Measurements from ENCODE around the gene TPRN. TPM values are rescaled to one million over a fixed set of nuclear protein-coding genes. Genes with fewer than 3 reads are reported as not detected.

Gene TPRN
- total RNA-seq, 1 experiment from 2014 or later: 17.6 TPM

Other genes with a start within 250 kb of the TPRN start
- gene LCN12, start 248.5 kb downstream of the TPRN start, total RNA-seq (2014; rRNA removed; shearing (Covaris generic)): not detected in 2 replicates
- 4.7 TPM in 1 of 2 replicates, not detected in the other for gene PTGDS, start 223.2 kb downstream of the TPRN start, total RNA-seq (2014; rRNA removed; shearing (Covaris generic))
- gene LCNL1, start 217.7 kb downstream of the TPRN start, total RNA-seq (2014; rRNA removed; shearing (Covaris generic)): not detected in 2 replicates
- gene PAXX, start 208.3 kb downstream of the TPRN start, total RNA-seq (2014; rRNA removed; shearing (Covaris generic)): 52.2 and 79.6 TPM in 2 replicates
- 2.1 and 6.2 TPM in 2 replicates for gene CLIC3, start 204.2 kb downstream of the TPRN start, total RNA-seq (2014; rRNA removed; shearing (Covaris generic))
- gene ABCA2, start 172.5 kb downstream of the TPRN start, total RNA-seq (2014; rRNA removed; shearing (Covaris generic)): 8.5 and 12.3 TPM in 2 replicates
- gene FUT7, start 168.7 kb downstream of the TPRN start, total RNA-seq (2014; rRNA removed; shearing (Covaris generic)): not detected in 2 replicates
- gene NPDC1, start 154.6 kb downstream of the TPRN start, total RNA-seq (2014; rRNA removed; shearing (Covaris generic)): 32.0 and 38.4 TPM in 2 replicates
- gene ENTPD2, start 146.7 kb downstream of the TPRN start, total RNA-seq (2014; rRNA removed; shearing (Covaris generic)): not detected in 2 replicates
- gene SAPCD2, start 130.2 kb downstream of the TPRN start, total RNA-seq (2014; rRNA removed; shearing (Covaris generic)): 62.9 and 63.5 TPM in 2 replicates
- 28.9 and 34.7 TPM in 2 replicates for gene UAP1L1, start 123.2 kb downstream of the TPRN start, total RNA-seq (2014; rRNA removed; shearing (Covaris generic))
- gene MAN1B1, start 113.8 kb downstream of the TPRN start, total RNA-seq (2014; rRNA removed; shearing (Covaris generic)): 67.0 and 73.9 TPM in 2 replicates
- 1.2 and 3.0 TPM in 2 replicates for gene DPP7, start 86.0 kb downstream of the TPRN start, total RNA-seq (2014; rRNA removed; shearing (Covaris generic))
- not detected in 2 replicates for gene GRIN1, start 61.6 kb downstream of the TPRN start, total RNA-seq (2014; rRNA removed; shearing (Covaris generic))
- 1.3 TPM in 1 of 2 replicates, not detected in the other for gene LRRC26, start 30.7 kb downstream of the TPRN start, total RNA-seq (2014; rRNA removed; shearing (Covaris generic))
- gene TMEM210, start 28.7 kb downstream of the TPRN start, total RNA-seq (2014; rRNA removed; shearing (Covaris generic)): not detected in 2 replicates
- 58.8 and 63.6 TPM in 2 replicates for gene ANAPC2, start 12.2 kb downstream of the TPRN start, total RNA-seq (2014; rRNA removed; shearing (Covaris generic))
- 95.8 and 122 TPM in 2 replicates for gene SSNA1, start 12.1 kb downstream of the TPRN start, total RNA-seq (2014; rRNA removed; shearing (Covaris generic))
- 45.7 and 57.4 TPM in 2 replicates for gene TMEM203, start 4.9 kb upstream of the TPRN start, total RNA-seq (2014; rRNA removed; shearing (Covaris generic))
- 3.9 and 6.4 TPM in 2 replicates for gene NDOR1, start 5.0 kb upstream of the TPRN start, total RNA-seq (2014; rRNA removed; shearing (Covaris generic))
- gene RNF208, start 21.5 kb upstream of the TPRN start, total RNA-seq (2014; rRNA removed; shearing (Covaris generic)): not detected in 2 replicates
- 10.7 and 16.0 TPM in 2 replicates for gene CYSRT1, start 24.4 kb upstream of the TPRN start, total RNA-seq (2014; rRNA removed; shearing (Covaris generic))
- gene RNF224, start 26.8 kb upstream of the TPRN start, total RNA-seq (2014; rRNA removed; shearing (Covaris generic)): not detected in 2 replicates
- gene SLC34A3, start 30.2 kb upstream of the TPRN start, total RNA-seq (2014; rRNA removed; shearing (Covaris generic)): not detected in 2 replicates
- gene TUBB4B, start 40.5 kb upstream of the TPRN start, total RNA-seq (2014; rRNA removed; shearing (Covaris generic)): 1,012 and 1,099 TPM in 2 replicates
- gene STPG3, start 50.5 kb upstream of the TPRN start, total RNA-seq (2014; rRNA removed; shearing (Covaris generic)): not detected in 2 replicates
- 93.6 and 118 TPM in 2 replicates for gene NELFB, start 54.6 kb upstream of the TPRN start, total RNA-seq (2014; rRNA removed; shearing (Covaris generic))
- 38.2 and 41.7 TPM in 2 replicates for gene TOR4A, start 77.0 kb upstream of the TPRN start, total RNA-seq (2014; rRNA removed; shearing (Covaris generic))
- gene NRARP, start 101.5 kb upstream of the TPRN start, total RNA-seq (2014; rRNA removed; shearing (Covaris generic)): 6.3 and 6.7 TPM in 2 replicates
- gene EXD3, start 222.4 kb upstream of the TPRN start, total RNA-seq (2014; rRNA removed; shearing (Covaris generic)): 4.8 and 7.9 TPM in 2 replicates
- gene NOXA1, start 222.7 kb upstream of the TPRN start, total RNA-seq (2014; rRNA removed; shearing (Covaris generic)): 0.18 TPM in 1 of 2 replicates, not detected in the other
- gene ENTPD8, start 240.6 kb upstream of the TPRN start, total RNA-seq (2014; rRNA removed; shearing (Covaris generic)): 1.6 and 1.9 TPM in 2 replicates

All from G401 (cell line).